ENCODE data around the gene PLIN4.

The PLIN4 gene

DNA sequence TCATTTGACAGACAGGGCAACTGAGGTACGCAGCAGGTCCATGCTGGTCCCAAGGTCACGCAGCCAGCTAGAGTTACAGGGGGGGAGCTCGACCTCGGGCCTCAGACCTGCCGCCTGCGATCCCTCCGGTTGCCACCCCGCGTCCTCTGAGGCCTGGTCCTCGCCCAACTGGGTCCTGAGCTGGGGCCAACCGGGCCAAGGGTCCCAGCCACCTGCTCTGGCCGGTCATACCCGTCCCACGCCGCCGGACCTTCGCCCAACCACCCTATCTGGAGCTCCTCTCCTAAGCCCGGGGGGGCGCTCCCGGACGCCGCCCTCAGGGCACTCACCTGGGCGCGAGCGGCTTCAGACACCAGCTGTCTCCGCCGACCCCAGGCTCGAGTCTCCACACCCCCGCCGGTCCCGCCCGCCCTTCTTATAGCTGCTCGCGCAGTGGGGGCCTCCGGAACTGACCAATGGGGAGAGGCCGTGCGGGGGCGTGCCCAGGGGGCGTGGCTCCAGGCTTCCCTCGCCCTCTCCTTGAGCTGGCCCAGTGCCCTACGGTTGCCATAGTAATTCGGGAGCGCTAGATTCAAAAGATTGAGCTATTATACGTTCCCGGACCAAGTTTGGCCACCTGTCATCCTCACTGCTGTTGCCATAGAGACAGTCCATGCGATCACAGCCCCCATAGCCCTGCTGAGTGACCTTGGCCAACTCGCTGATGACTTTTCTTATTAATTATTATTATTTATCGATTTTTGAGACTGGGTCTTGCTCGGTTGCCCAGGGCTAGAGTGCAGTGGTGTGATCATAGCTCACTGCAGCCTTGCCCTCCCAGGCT lies 16.8 kb upstream of the PLIN4 start, which contains the start of gene PLIN5:
TSS of gene PLIN5 (minus strand) at position 389 of the 823 bp plus-strand sequence. CDS start 1,150 bp downstream, outside the sequence.
- POLR2A ChIA-PET, result interaction anchor here (1.8 kb wide), 1 partner anchor 10 kb away, joined by 4 read pairs; no protein-coding TSS in a partner anchor
- CTCF ChIA-PET, result interaction anchor here (1.1 to 7.0 kb wide), 7 partner anchors 11 to 267 kb away, joined by 4 to 84 read pairs (median 6); partner anchors contain the start of gene PLIN4
- DNase-seq (ENCODE audit: low read depth, low spot score), result no peak
- no peak within 1 kb of the TSS for H3K4me3 ChIP-seq (ENCODE audit: low read depth, low read length)
- TF ChIP-seq CTCF (IDR thresholded peaks at IDR 0.05; ENCODE audit: insufficient read depth, low read length, missing control alignments), result no peak

GRCh38 chr19:4533835-4534424 lies 15.6 kb upstream of the PLIN4 start:
- no peak for DNase-seq (ENCODE audit: low read depth, low spot score)
- TF ChIP-seq CTCF (IDR thresholded peaks at IDR 0.05; ENCODE audit: insufficient read depth, low read length, missing control alignments), result no peak
- ChIA-PET CTCF (interaction anchor here (1.4 to 7.0 kb wide), 4 partner anchors 10 to 266 kb away, joined by 4 to 84 read pairs (median 6); partner anchors contain the start of gene PLIN4), POLR2A (no interaction called here)
- H3K4me3 ChIP-seq (ENCODE audit: low read depth, low read length), result no peak overlapping the region

- TF ChIP-seq CTCF (IDR thresholded peaks at IDR 0.05; ENCODE audit: insufficient read depth, low read length, missing control alignments), result no peak
Observed at GRCh38 chr19:4533334-4533733, 15.0 kb upstream of the PLIN4 start.

GRCh38 chr19:4531562-4532165 lies 13.4 kb upstream of the PLIN4 start:
- CTCF ChIA-PET, result no interaction called here
- no peak for TF ChIP-seq CTCF (IDR thresholded peaks at IDR 0.05; ENCODE audit: insufficient read depth, low read length, missing control alignments)

More at GRCh38 chr19:4533334-4533733, 15.0 kb upstream of the PLIN4 start:
- no peak for DNase-seq (ENCODE audit: low read depth, low spot score)
- no peak overlapping the region for H3K4me3 ChIP-seq (ENCODE audit: low read depth, low read length)
- ChIA-PET CTCF (interaction anchor here (2.1 to 7.0 kb wide), 2 partner anchors 9 to 266 kb away, joined by 4 to 84 read pairs; no protein-coding TSS in a partner anchor), POLR2A (no interaction called here)

GRCh38 chr19:4529924-4530522 lies 11.7 kb upstream of the PLIN4 start:
- TF ChIP-seq CTCF (IDR thresholded peaks at IDR 0.05; ENCODE audit: insufficient read depth, low read length, missing control alignments), result no peak

More at GRCh38 chr19:4531562-4532165, 13.4 kb upstream of the PLIN4 start:
- no peak for DNase-seq (ENCODE audit: low read depth, low spot score)
- POLR2A ChIA-PET, result no interaction called here
- no peak overlapping the region for H3K4me3 ChIP-seq (ENCODE audit: low read depth, low read length)

More at GRCh38 chr19:4529924-4530522, 11.7 kb upstream of the PLIN4 start:
- ChIA-PET POLR2A (no interaction called here), CTCF (no interaction called here)
- no peak overlapping the region for H3K4me3 ChIP-seq (ENCODE audit: low read depth, low read length)
- no peak for DNase-seq (ENCODE audit: low read depth, low spot score)

Data from AG04449 (cell line).